GM21423 (cell line): ENCODE measurements around the gene NTHL1.

Source experiments
- ATAC-seq: cut with Tn5 transposase; IDR thresholded peaks from one replicate; pipeline ENCODE4 v1.9.1; 2021; ENCODE audit warnings: mild to moderate bottlenecking, moderate library complexity; ENCODE audit not compliant: unreplicated experiment

Gene NTHL1

GRCh38 chr16:2084895-2085625 is 37.4 kb upstream of the NTHL1 start:
- ATAC-seq = no peak

- ATAC-seq = no peak
These were observed 36.5 kb upstream of the NTHL1 start for GRCh38 chr16:2083876-2084780.

- no peak for ATAC-seq
These were observed 35.8 kb upstream of the NTHL1 start for GRCh38 chr16:2083409-2083808.

- ATAC-seq = no peak
These were observed 35.3 kb upstream of the NTHL1 start for GRCh38 chr16:2082983-2083364.

- ATAC-seq = no peak
These were observed 34.7 kb upstream of the NTHL1 start for GRCh38 chr16:2082171-2082982.

GRCh38 chr16:2081201-2082084 is 33.8 kb upstream of the NTHL1 start:
- ATAC-seq = no peak

GRCh38 chr16:2079991-2080390 is 32.4 kb upstream of the NTHL1 start:
- no peak for ATAC-seq

- no peak for ATAC-seq
These were observed 31.7 kb upstream of the NTHL1 start for GRCh38 chr16:2079311-2079800.

- ATAC-seq = no peak
These were observed 31.1 kb upstream of the NTHL1 start for GRCh38 chr16:2078691-2079090.

GRCh38 chr16:2078096-2078495 is 30.5 kb upstream of the NTHL1 start:
- ATAC-seq = no peak

GRCh38 chr16:2077696-2078095 is 30.1 kb upstream of the NTHL1 start:
- no peak for ATAC-seq

GRCh38 chr16:2077016-2077415 is 29.4 kb upstream of the NTHL1 start:
- ATAC-seq = no peak

GRCh38 chr16:2076072-2076865 is 28.6 kb upstream of the NTHL1 start:
- ATAC-seq = no peak

- no peak for ATAC-seq
These were observed 28.0 kb upstream of the NTHL1 start for GRCh38 chr16:2075631-2076030.

- no peak for ATAC-seq
These were observed 26.4 kb upstream of the NTHL1 start for GRCh38 chr16:2074071-2074470.

- ATAC-seq = no peak
These were observed 25.3 kb upstream of the NTHL1 start for GRCh38 chr16:2072926-2073325.

- no peak for ATAC-seq
These were observed 24.0 kb upstream of the NTHL1 start for GRCh38 chr16:2071454-2072202.

GRCh38 chr16:2070576-2071453 is 23.2 kb upstream of the NTHL1 start:
- ATAC-seq = no peak
